Right renal cortex interstitium (tissue), 3 donors: Measurements from ENCODE around the gene CEACAM1. TPM values are rescaled to one million over a fixed set of nuclear protein-coding genes. Genes with fewer than 3 reads are reported as not detected.
"Not testable (repeated sequence)": the region's sequence is repeated elsewhere in the genome, so short reads cannot be mapped to it uniquely, and the experiment has no call there.

Source experiments
- DNase-seq, 3 donors: peaks; one replicate each; pipeline ENCODE4 v3.0.0-alpha.2; 2013; ENCODE audit warnings: low read depth in 3 of 3, low spot score in 2 of 3
- polyA plus RNA-seq, 3 donors: library from polyadenylated mRNA; unstranded; fragments of 120-200 nt; gene quantifications; one replicate each; pipeline ENCODE4 v1.2.1, GENCODE V29; 2013; ENCODE audit not compliant: insufficient read length in 3 of 3

Gene CEACAM1
- polyA plus RNA-seq, 3 donors: 8.8 to 10.0 (median 9.7) TPM

DNA sequence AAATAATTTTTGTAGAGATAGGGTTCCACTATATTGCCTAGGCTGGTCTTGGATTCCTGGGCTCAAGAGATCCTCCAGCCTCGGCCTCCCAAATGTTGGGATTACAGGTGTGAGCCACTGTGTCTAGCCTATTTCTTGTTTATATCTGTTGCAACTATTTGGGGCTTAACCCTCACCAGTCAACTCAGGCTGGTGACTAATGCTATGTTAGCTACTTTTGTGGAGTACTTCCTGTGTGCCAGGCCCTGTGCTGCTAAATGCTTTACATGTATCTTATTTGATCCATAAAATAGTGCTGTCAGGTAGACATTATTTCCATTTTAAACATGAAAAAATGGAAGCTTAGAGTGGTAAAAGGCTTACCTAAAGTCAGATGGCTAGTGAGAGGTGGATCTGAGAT lies 13.8 kb downstream of the CEACAM1 start:
- DNase-seq: no peak

GRCh38 chr19:42512743-42513304 lies 15.5 kb downstream of the CEACAM1 start:
- no peak for DNase-seq

DNA sequence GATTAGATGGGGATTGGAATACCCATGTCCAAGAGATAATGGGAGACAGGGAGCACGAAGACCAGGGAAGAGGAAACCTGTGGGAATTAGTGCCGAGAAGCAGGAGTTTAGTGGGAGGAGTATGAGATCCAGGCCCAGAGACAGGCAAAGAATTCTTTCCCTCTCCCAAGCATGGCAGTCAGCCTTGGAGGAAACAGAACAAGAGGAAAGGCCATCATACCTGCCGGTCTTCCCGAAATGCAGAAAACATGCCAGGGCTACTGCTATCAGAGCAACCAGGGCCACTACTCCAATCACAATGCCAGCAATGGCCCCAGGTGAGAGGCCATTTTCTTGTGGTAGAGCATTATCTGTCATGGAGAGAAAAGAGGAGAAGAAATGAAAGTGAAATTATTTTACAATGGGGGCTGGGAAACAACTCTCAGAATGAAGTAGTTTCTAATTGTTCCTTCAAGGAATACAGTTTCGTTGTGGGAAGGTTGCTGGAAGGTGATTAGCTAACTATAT lies 16.1 kb downstream of the CEACAM1 start:
- no peak for DNase-seq

- DNase-seq: no peak
Observed at GRCh38 chr19:42511340-42511739, 16.9 kb downstream of the CEACAM1 start.

GRCh38 chr19:42508892-42509444 lies 19.3 kb downstream of the CEACAM1 start:
- DNase-seq: no peak

GRCh38 chr19:42505066-42505465 lies 23.2 kb downstream of the CEACAM1 start:
- DNase-seq: no peak

- DNase-seq: no peak
Observed at GRCh38 chr19:42501733-42502132, 26.5 kb downstream of the CEACAM1 start.

- not testable (repeated sequence) for DNase-seq
Observed at GRCh38 chr19:42501243-42501642, 27.0 kb downstream of the CEACAM1 start.

DNA sequence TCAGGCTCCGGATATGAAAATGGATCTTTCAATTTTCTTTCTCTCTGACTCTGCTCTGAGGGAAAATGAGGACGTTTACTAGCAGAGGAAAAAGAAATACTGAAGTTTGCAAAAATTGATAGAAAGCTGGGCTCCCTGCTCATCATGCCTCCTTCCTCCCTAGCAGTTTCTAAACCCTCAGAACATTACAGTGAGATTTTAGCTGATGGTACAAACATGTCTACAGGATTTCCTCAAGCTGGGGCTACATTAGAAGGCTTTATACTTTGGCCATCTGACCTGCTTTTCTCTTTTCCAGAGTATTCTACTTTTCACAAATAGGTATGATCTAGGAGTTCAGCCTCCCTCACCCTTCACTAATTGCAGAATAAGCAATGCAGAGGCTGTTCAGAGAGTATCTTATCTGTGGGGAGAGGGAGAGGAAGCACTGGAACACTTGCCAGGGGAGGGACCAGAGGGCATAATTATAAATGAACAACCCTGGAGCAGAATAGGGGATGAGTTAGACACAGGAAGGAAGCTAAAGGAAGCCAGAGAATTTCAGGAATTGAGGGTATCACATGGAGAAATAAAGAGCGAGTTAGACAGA lies 30.0 kb downstream of the CEACAM1 start:
- no peak for DNase-seq

GRCh38 chr19:42497492-42498168 lies 30.7 kb downstream of the CEACAM1 start:
- peak; percentile 31 to 49 (median 34) for DNase-seq

GRCh38 chr19:42496460-42497133 lies 31.7 kb downstream of the CEACAM1 start:
- DNase-seq: no peak

GRCh38 chr19:42495663-42496062 lies 32.6 kb downstream of the CEACAM1 start:
- no peak for DNase-seq

- DNase-seq: no peak
Observed at GRCh38 chr19:42494321-42494720, 34.0 kb downstream of the CEACAM1 start.

GRCh38 chr19:42488783-42489521 lies 39.3 kb downstream of the CEACAM1 start:
- DNase-seq: no peak

GRCh38 chr19:42487798-42488178 lies 40.5 kb downstream of the CEACAM1 start:
- DNase-seq: no peak

DNA sequence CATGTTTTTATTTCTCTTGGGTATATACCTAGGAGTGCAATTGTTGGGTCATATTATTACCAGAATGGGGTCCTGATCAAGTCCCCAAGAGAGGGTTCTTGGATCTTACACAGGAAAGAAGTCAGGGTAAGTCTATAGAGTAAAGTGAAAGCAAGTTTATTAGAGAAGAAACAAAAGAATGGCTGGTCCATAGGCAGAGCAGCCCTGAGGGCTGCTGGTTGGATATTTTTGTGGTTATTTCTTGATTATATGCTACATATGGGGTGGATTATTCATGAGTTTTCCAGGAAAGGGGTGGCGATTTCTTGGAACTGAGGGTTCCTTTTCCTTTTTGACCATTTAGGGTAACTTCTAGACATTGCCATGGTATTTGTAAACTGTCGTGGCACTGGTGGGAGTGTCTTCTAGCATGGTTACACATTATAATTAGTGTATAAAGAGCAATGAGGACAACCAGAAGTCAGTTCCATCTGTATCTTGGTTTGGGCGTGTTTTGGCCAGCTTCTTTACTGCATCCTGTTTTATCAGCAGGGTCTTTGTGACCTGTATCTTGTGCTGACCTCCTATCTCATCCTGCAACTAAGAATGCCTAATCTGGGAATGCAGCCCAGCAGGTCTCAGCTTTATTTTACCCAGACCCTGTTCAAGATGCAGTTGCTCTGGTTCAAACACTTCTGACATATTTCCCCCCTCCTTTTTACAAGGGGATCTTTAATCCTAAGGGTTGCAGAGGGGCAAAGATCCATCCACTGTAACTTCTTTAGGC lies 41.1 kb downstream of the CEACAM1 start:
- DNase-seq: no peak

GRCh38 chr19:42485036-42485435 lies 43.2 kb downstream of the CEACAM1 start:
- DNase-seq: not testable (repeated sequence)

GRCh38 chr19:42480335-42481095 lies 47.8 kb downstream of the CEACAM1 start:
- no peak for DNase-seq

GRCh38 chr19:42479736-42480135 lies 48.5 kb downstream of the CEACAM1 start:
- no peak for DNase-seq
